ENCODE data around the gene KCTD7. TPM values are rescaled to one million over a fixed set of nuclear protein-coding genes. Genes with fewer than 3 reads are reported as not detected.

The KCTD7 gene
- total and polyA plus RNA-seq, 2 of the 13 experiments (the other 11 are each of a cell fraction or from before 2014, with no cell fraction given) = 7.3 to 13.5 TPM

- peak; percentile 24; the same call in 1 of the 2 replicates for TF ChIP-seq ZNF280D (CRISPR knock-in tag; IDR thresholded peaks at IDR 0.05)
- peak; percentile 89 for TF ChIP-seq ATF7-NPFF (CRISPR knock-in tag; IDR thresholded peaks at IDR 0.05; ENCODE audit: low read depth)
- peak; percentile 67; the same call in 1 of the 2 replicates for TF ChIP-seq HOXA9 (CRISPR knock-in tag; IDR thresholded peaks at IDR 0.05; ENCODE audit: borderline replicate concordance)
- TF ChIP-seq PPARG (CRISPR knock-in tag; conservative IDR thresholded peaks at IDR 0.05) = peak; percentile 66
- TF ChIP-seq RBM22 (optimal IDR thresholded peaks at IDR 0.05; ENCODE audit: low read length) = no peak
- no peak; the same call in 1 of the 2 replicates for TF ChIP-seq ZNF569 (CRISPR knock-in tag; IDR thresholded peaks at IDR 0.05; ENCODE audit: borderline replicate concordance)
- TF ChIP-seq RCOR2 (CRISPR knock-in tag; IDR thresholded peaks at IDR 0.05) = 0 out of 2 replicates have a peak, but pooled peaks have one; percentile 18
- peak; percentile 88; the same call in 1 of the 2 replicates for TF ChIP-seq CCDC6 (CRISPR knock-in tag; IDR thresholded peaks at IDR 0.05)
Measured at GRCh38 chr7:66654275-66655112, 25.8 kb downstream of the KCTD7 start (continued).

Measured in HepG2 (cell line).